ENCODE measurements around the gene SPDYC.
"Not testable (repeated sequence)": the region's sequence is repeated elsewhere in the genome, so short reads cannot be mapped to it uniquely, and the experiment has no call there.

SPDYC gene

GRCh38 chr11:65167656-65168055 is 2.4 kb upstream of the SPDYC start:
- DNase-seq (ENCODE audit: low read depth, low spot score): no peak

GRCh38 chr11:65169164-65169641 is 830 bp upstream of the SPDYC start:
- DNase-seq (ENCODE audit: low read depth, low spot score): peak; percentile 51

- no peak for DNase-seq (ENCODE audit: low read depth, low spot score)
These were observed 2.6 kb downstream of the SPDYC start for GRCh38 chr11:65172600-65172999.

- not testable (repeated sequence) for DNase-seq (ENCODE audit: low read depth, low spot score)
These were observed 4.6 kb downstream of the SPDYC start for GRCh38 chr11:65174571-65175010.

- DNase-seq (ENCODE audit: low read depth, low spot score): no peak
These were observed 11.0 kb downstream of the SPDYC start for GRCh38 chr11:65180877-65181568.

- DNase-seq (ENCODE audit: low read depth, low spot score): no peak
These were observed 11.7 kb downstream of the SPDYC start, which contains the start of gene CAPN1 for GRCh38 chr11:65181569-65182257. TSS of gene CAPN1 (plus strand) at chr11:65181928. CDS start at chr11:65182702, 774 bp downstream.

- no peak for DNase-seq (ENCODE audit: low read depth, low spot score)
These were observed 12.5 kb downstream of the SPDYC start for GRCh38 chr11:65182258-65183170.

- DNase-seq (ENCODE audit: low read depth, low spot score): no peak
These were observed 13.3 kb downstream of the SPDYC start for GRCh38 chr11:65183201-65183891.

- DNase-seq (ENCODE audit: low read depth, low spot score): no peak
These were observed 14.1 kb downstream of the SPDYC start for GRCh38 chr11:65184146-65184545.

- no peak for DNase-seq (ENCODE audit: low read depth, low spot score)
These were observed 15.1 kb downstream of the SPDYC start for GRCh38 chr11:65185171-65185570.

GRCh38 chr11:65185869-65186341 is 15.9 kb downstream of the SPDYC start:
- DNase-seq (ENCODE audit: low read depth, low spot score): no peak

- no peak for DNase-seq (ENCODE audit: low read depth, low spot score)
These were observed 16.7 kb downstream of the SPDYC start for GRCh38 chr11:65186701-65187100.

- no peak for DNase-seq (ENCODE audit: low read depth, low spot score)
These were observed 17.2 kb downstream of the SPDYC start for GRCh38 chr11:65187146-65187675.

- DNase-seq (ENCODE audit: low read depth, low spot score): no peak
These were observed 18.0 kb downstream of the SPDYC start for GRCh38 chr11:65187971-65188461.

GRCh38 chr11:65188486-65188885 is 18.5 kb downstream of the SPDYC start:
- DNase-seq (ENCODE audit: low read depth, low spot score): no peak

GRCh38 chr11:65189191-65189590 is 19.2 kb downstream of the SPDYC start:
- DNase-seq (ENCODE audit: low read depth, low spot score): no peak

GRCh38 chr11:65194564-65194963 is 24.5 kb downstream of the SPDYC start:
- no peak for DNase-seq (ENCODE audit: low read depth, low spot score)

GRCh38 chr11:65204143-65204542 is 34.1 kb downstream of the SPDYC start:
- no peak for DNase-seq (ENCODE audit: low read depth, low spot score)

- DNase-seq (ENCODE audit: low read depth, low spot score): no peak
These were observed 34.9 kb downstream of the SPDYC start for GRCh38 chr11:65204646-65205601.

- DNase-seq (ENCODE audit: low read depth, low spot score): no peak
These were observed 35.6 kb downstream of the SPDYC start for GRCh38 chr11:65205602-65205967.
